HG02840 (cell line): ENCODE results near the gene DIP2B.

Experiments
- ATAC-seq: cut with Tn5 transposase; IDR thresholded peaks from one replicate; pipeline ENCODE4 v1.9.1; 2021; ENCODE audit warnings: mild to moderate bottlenecking, moderate library complexity, moderate number of reproducible peaks; ENCODE audit not compliant: unreplicated experiment, low FRiP score

The DIP2B gene

GRCh38 chr12:50708631-50709030, 203.8 kb downstream of the DIP2B start:
- no peak for ATAC-seq

GRCh38 chr12:50711121-50711520, 206.3 kb downstream of the DIP2B start:
- ATAC-seq: no peak

GRCh38 chr12:50715174-50715573, 210.4 kb downstream of the DIP2B start:
- no peak for ATAC-seq

GRCh38 chr12:50718760-50719159, 214.0 kb downstream of the DIP2B start:
- ATAC-seq: no peak

- no peak for ATAC-seq
These were observed 215.3 kb downstream of the DIP2B start for GRCh38 chr12:50720085-50720484.

- no peak for ATAC-seq
These were observed 215.7 kb downstream of the DIP2B start for GRCh38 chr12:50720501-50720900.

GRCh38 chr12:50723865-50724264, 219.1 kb downstream of the DIP2B start:
- ATAC-seq: no peak

- ATAC-seq: no peak
These were observed 220.5 kb downstream of the DIP2B start for GRCh38 chr12:50725011-50725942.

GRCh38 chr12:50727466-50727865, 222.7 kb downstream of the DIP2B start:
- ATAC-seq: no peak

GRCh38 chr12:50728417-50728816, 223.6 kb downstream of the DIP2B start:
- no peak for ATAC-seq

GRCh38 chr12:50728841-50729240, 224.1 kb downstream of the DIP2B start:
- no peak for ATAC-seq

GRCh38 chr12:50732591-50732990, 227.8 kb downstream of the DIP2B start:
- ATAC-seq: no peak

- ATAC-seq: no peak
These were observed 228.9 kb downstream of the DIP2B start for GRCh38 chr12:50733706-50734105.

GRCh38 chr12:50734409-50735263, 229.9 kb downstream of the DIP2B start:
- no peak for ATAC-seq

- no peak for ATAC-seq
These were observed 234.8 kb downstream of the DIP2B start for GRCh38 chr12:50739611-50740010.

GRCh38 chr12:50740307-50740706, 235.5 kb downstream of the DIP2B start:
- ATAC-seq: no peak

- no peak for ATAC-seq
These were observed 238.0 kb downstream of the DIP2B start for GRCh38 chr12:50742776-50743175.

GRCh38 chr12:50745861-50746260, 241.1 kb downstream of the DIP2B start:
- no peak for ATAC-seq

GRCh38 chr12:50746431-50746830, 241.6 kb downstream of the DIP2B start:
- ATAC-seq: no peak

GRCh38 chr12:50747817-50748216, 243.0 kb downstream of the DIP2B start:
- no peak for ATAC-seq

GRCh38 chr12:50749459-50749882, 244.7 kb downstream of the DIP2B start:
- no peak for ATAC-seq
